OCI-LY3 (cell line): Measurements from ENCODE around the gene LTO1.

Experiments
- H2AFZ ChIP-seq: fragments of 200-600, 300-600 bp; shearing (Covaris generic); 2 replicates; pipeline ENCODE4 v1.6.0; 2014; ENCODE audit warnings: antibody characterized with exemption, low read depth, low read length
- H3K27ac ChIP-seq: fragments of 200-600, 300-600 bp; sonication (generic); 2 replicates; pipeline ENCODE4 v1.5.1; 2014; ENCODE audit warnings: mild to moderate bottlenecking, low read length, moderate library complexity, mixed read lengths
- H3K27me3 ChIP-seq: fragments of 200-600, 300-600 bp; sonication (generic); 2 replicates; pipeline ENCODE4 v1.6.1; 2014; ENCODE audit warnings: low read depth, low read length, mixed read lengths
- H3K36me3 ChIP-seq: fragments of 200-600, 300-600 bp; sonication (generic); replicated peaks from 2 replicates; pipeline ENCODE3; 2014; ENCODE audit warnings: low read depth, low read length, mixed read lengths
- H3K4me1 ChIP-seq: fragments of 300-600, 200-600 bp; sonication (generic); 2 replicates; pipeline ENCODE4 v1.6.1; 2014; ENCODE audit warnings: low read length, mixed read lengths
- H3K4me2 ChIP-seq: fragments of 200-600, 300-600 bp; sonication (generic); 2 replicates; pipeline ENCODE4 v1.6.1; 2014; ENCODE audit warnings: low read length, mixed read lengths
- H3K4me3 ChIP-seq: fragments of 300-600, 200-600 bp; sonication (generic); 2 replicates; pipeline ENCODE4 v1.5.1; 2014; ENCODE audit warnings: antibody characterized with exemption, mild to moderate bottlenecking, low read length, moderate library complexity
- H3K79me2 ChIP-seq: fragments of 300-600, 200-600 bp; shearing (Covaris generic); 2 replicates; pipeline ENCODE4 v1.6.1; 2014; ENCODE audit warnings: mild to moderate bottlenecking, low read length, mixed read lengths
- H3K9ac ChIP-seq: fragments of 300-600, 200-600 bp; shearing (Covaris generic); 2 replicates; pipeline ENCODE4 v1.6.0; 2014; ENCODE audit warnings: mild to moderate bottlenecking, low read length, moderate library complexity
- H3K9me3 ChIP-seq: fragments of 200-600, 300-600 bp; shearing (Covaris generic); 2 replicates; pipeline ENCODE4 v1.6.1; 2014; ENCODE audit warnings: low read length, mixed read lengths; ENCODE audit not compliant: insufficient read depth
- H4K20me1 ChIP-seq: fragments of 200-600, 300-600 bp; sonication (generic); 2 replicates; pipeline ENCODE4 v1.6.1; 2016; ENCODE audit warnings: low read length, mixed read lengths; ENCODE audit not compliant: insufficient read depth
- EZH2phosphoT487 ChIP-seq: fragments of 200-600 bp; shearing (Covaris generic); IDR thresholded peaks from 2 replicates; pipeline ENCODE4 v1.6.1; 2018; ENCODE audit warnings: antibody characterized with exemption, mixed run types, low read depth
- TF ChIP-seq, protein P1 (sequence below): fragments of 200-600, 300-600 bp; sonication (generic); IDR thresholded peaks from 2 replicates; pipeline ENCODE4 v1.5.1; 2014; ENCODE audit warnings: antibody characterized with exemption, low read length, low read depth

Gene LTO1

DNA sequence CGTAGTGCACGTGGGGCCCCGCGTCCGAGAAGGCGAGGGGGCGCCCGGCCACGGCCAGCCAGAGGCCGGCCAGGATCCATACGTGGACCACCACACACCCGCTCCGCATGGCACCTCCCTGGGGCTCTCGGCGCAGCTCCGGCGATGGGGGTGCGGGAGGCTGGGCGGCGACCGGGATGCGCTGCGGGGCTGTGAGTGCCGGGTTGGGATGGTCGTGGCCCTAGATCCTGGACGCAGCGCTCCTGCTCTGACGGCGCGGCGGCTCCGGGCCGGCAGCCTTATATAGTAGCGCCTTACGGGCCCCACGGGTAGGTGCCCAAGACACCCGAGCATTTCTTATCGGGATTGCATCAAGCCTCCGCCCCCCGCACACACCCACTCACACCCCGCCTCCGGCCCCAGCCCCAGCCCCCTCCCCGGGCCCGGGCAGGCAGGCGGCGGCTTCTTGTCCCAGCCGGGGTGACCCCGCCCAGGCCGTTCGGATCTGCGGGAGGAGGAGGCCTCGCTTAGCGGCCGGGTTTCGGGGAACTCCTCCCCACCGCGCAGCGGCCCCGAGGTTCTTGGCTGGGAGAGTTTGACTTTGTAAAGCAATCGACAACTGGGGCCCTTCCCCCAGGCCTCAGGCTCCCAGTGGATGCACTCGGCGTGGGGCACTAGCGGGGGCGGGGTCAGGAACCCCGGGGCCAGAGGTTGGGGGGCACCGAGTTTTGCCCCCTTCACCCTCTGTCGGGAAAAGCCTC is 28.8 kb upstream of the LTO1 start, which contains the start of gene FGF19:
FGF19 (minus strand) TSS at position 255 of the 740 bp plus-strand sequence; CDS start at position 109, 146 bp downstream.
- Histone ChIP-seq H3K4me1 (peaks cover 7% of the 10 kb centered on the region; the same call in 1 of the 2 replicates), H3K79me2 (no peaks in the 10 kb centered on the region)

DNA sequence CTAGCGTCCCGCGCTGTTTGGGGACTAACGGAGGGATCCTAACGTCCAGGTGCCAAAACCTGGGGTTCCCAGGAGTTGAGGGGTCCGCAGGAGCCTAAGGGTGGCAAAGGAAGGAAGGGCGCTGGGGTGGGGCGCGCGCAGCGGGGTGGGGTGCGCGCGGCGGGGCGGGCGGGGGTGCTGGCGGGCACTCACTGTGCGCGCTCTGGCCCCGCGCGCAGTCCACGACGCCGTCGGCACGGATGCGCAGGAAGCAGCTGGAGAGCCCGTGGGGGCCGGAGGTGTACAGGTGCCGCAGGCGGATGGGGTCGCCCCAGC is 28.3 kb upstream of the LTO1 start:
- H3K4me2 ChIP-seq, result no peak overlapping the region
- no peaks in the 10 kb centered on the region for H4K20me1 ChIP-seq
- H3K9ac ChIP-seq, result no peak overlapping the region
- H3K4me3 ChIP-seq, result no peak overlapping the region
- H3K27me3 ChIP-seq, result no peaks in the 10 kb centered on the region
- H3K79me2 ChIP-seq, result no peaks in the 10 kb centered on the region
- no peaks in the 10 kb centered on the region for H3K9me3 ChIP-seq
- TF ChIP-seq, protein P1, sequence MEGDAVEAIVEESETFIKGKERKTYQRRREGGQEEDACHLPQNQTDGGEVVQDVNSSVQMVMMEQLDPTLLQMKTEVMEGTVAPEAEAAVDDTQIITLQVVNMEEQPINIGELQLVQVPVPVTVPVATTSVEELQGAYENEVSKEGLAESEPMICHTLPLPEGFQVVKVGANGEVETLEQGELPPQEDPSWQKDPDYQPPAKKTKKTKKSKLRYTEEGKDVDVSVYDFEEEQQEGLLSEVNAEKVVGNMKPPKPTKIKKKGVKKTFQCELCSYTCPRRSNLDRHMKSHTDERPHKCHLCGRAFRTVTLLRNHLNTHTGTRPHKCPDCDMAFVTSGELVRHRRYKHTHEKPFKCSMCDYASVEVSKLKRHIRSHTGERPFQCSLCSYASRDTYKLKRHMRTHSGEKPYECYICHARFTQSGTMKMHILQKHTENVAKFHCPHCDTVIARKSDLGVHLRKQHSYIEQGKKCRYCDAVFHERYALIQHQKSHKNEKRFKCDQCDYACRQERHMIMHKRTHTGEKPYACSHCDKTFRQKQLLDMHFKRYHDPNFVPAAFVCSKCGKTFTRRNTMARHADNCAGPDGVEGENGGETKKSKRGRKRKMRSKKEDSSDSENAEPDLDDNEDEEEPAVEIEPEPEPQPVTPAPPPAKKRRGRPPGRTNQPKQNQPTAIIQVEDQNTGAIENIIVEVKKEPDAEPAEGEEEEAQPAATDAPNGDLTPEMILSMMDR, result no peak
- TF ChIP-seq EZH2phosphoT487, result no peak
- no peak overlapping the region for H2AFZ ChIP-seq
- no peak overlapping the region for H3K27ac ChIP-seq
- H3K36me3 ChIP-seq, result no peaks in the 10 kb centered on the region
- peaks cover 7% of the 10 kb centered on the region; the same call in 1 of the 2 replicates for H3K4me1 ChIP-seq

More for the DNA sequence above, 28.8 kb upstream of the LTO1 start, which contains the start of gene FGF19:
- no peak for TF ChIP-seq EZH2phosphoT487
- Histone ChIP-seq H3K36me3 (no peaks in the 10 kb centered on the region), H3K9ac (no peak within 1 kb of the TSS), H2AFZ (no peak within 1 kb of the TSS), H4K20me1 (no peaks in the 10 kb centered on the region), H3K9me3 (no peaks in the 10 kb centered on the region), H3K27ac (no peak within 1 kb of the TSS), H3K27me3 (0 out of 2 replicates have a peak, but pooled peaks cover under 1% of the 10 kb centered on the region), H3K4me3 (no peak within 1 kb of the TSS), H3K4me2 (no peak within 1 kb of the TSS)

DNA sequence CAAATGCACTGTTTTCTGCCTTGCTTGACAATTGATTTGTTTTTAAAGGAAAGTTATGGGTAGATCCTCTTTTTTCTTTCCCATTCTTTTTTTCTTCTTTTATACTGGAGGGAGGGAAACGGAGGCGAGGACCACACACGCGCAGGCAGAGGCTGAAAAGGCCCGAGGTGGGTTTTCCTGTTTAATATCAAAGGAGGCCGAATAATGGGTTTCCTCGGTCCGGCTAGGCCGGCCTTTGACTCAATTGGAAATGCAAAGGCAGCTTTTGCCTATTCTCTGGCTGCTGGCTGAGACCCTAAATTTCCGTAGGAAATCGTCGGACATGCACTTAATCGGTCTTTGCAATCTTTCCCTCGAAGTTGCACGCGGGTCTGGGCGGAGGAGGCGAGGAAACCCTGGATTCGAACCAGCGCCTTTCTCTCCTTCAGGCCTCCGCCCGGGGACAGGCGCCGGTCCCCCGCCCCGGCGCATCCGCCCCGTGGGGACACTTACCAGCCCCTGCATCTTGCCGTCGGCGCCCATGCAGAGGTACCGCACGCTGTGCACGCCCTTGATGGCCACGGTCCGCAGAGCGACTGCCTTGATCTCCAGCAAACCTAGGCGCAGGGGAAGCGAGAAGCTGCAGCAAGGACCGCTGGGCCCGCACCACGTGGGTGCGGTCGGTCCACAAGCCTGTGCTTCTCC is 27.8 kb upstream of the LTO1 start:
- no peak overlapping the region for H3K4me3 ChIP-seq

DNA sequence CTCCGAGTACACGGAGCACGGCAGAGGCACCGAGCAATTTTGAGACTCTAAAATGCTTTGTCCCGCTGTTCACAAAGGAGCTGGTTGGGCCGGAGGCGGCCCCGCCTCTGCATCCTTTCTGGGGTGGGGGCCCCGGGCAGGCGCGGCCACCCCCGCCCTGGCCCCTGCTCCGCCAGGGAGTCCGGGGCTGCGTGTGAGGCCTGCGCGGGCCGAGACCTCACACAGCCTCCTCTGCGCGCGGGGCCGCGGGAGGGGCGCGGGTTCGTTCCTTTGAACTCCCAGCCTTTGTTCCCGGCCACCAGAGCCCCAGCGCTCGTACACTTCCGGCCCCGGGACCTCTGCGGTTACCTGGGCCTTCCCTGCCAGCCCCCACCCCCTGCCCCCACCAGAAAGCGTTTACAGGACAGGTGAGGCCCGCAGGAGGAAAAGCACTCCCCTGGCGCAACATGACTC is 27.1 kb upstream of the LTO1 start:
- Histone ChIP-seq H3K4me3 (no peak overlapping the region), H3K4me1 (peaks cover 4% of the 10 kb centered on the region; the same call in 1 of the 2 replicates), H3K36me3 (no peaks in the 10 kb centered on the region), H4K20me1 (no peaks in the 10 kb centered on the region), H3K9ac (no peak overlapping the region), H2AFZ (no peak overlapping the region), H3K27ac (no peak overlapping the region), H3K9me3 (no peaks in the 10 kb centered on the region), H3K4me2 (no peak overlapping the region), H3K79me2 (no peaks in the 10 kb centered on the region), H3K27me3 (peaks cover 3% of the 10 kb centered on the region; the same call in 1 of the 2 replicates)
- no peak for TF ChIP-seq EZH2phosphoT487
- TF ChIP-seq, protein P1, result no peak

More for the DNA sequence above, 27.8 kb upstream of the LTO1 start:
- Histone ChIP-seq H3K9me3 (no peaks in the 10 kb centered on the region), H3K9ac (no peak overlapping the region), H2AFZ (no peak overlapping the region), H4K20me1 (no peaks in the 10 kb centered on the region), H3K36me3 (no peaks in the 10 kb centered on the region), H3K79me2 (no peaks in the 10 kb centered on the region), H3K4me2 (no peak overlapping the region), H3K4me1 (peaks cover 7% of the 10 kb centered on the region; the same call in 1 of the 2 replicates), H3K27me3 (no peaks in the 10 kb centered on the region), H3K27ac (no peak overlapping the region)
- TF ChIP-seq, protein P1, result no peak
- no peak for TF ChIP-seq EZH2phosphoT487
